Measurements from ENCODE around the gene MTCL1.
A peak's percentile ranks its signal among the peaks of the same experiment; 100 is the strongest.

Gene MTCL1

DNA sequence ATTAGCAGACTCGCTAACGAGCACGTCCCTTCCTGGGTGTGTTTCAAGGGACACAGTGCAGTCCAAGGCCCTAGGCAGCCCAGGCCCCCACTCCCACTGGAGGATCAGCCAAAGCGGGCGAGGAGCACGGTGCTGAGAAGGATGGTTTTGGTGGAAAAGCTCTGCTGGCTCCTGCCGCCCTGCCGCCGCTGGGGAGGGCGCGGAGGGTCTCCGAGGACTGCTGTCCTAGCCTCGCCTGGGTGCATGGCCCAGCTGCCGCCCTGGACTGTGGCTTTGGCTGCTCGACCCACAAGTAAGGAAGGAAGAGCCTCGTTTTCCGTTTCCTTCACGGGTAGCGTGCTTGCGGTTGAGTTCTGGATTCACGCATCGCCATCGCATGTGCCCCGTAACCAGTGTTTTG is 79.9 kb downstream of the MTCL1 start:
- Histone ChIP-seq H3K9ac (peak overlapping the region; percentile 99), H3K27ac (peak overlapping the region; percentile 99), H3K4me2 (peak overlapping the region; percentile 96), H3K36me3 (peaks cover 71% of the 10 kb centered on the region), H3K4me3 (peak overlapping the region; percentile 92), H3K27me3 (no peaks in the 10 kb centered on the region), H3K4me1 (peaks cover 41% of the 10 kb centered on the region), H3K9me3 (no peaks in the 10 kb centered on the region; the same call in 1 of the 2 replicates), H4K20me1 (peaks cover 41% of the 10 kb centered on the region; the same call in 1 of the 2 replicates)
- no peak for TF ChIP-seq Cebpa-rat (IDR thresholded peaks at IDR 0.05)

- TF ChIP-seq Cebpa-rat (IDR thresholded peaks at IDR 0.05), result no peak
- Histone ChIP-seq H3K27ac (peak overlapping the region; percentile 99), H3K9ac (peak overlapping the region; percentile 99), H3K4me3 (peak overlapping the region; percentile 92), H3K4me1 (peaks cover 41% of the 10 kb centered on the region), H3K9me3 (no peaks in the 10 kb centered on the region; the same call in 1 of the 2 replicates), H3K36me3 (peaks cover 78% of the 10 kb centered on the region), H3K27me3 (no peaks in the 10 kb centered on the region), H4K20me1 (peaks cover 48% of the 10 kb centered on the region; the same call in 1 of the 2 replicates), H3K4me2 (peak overlapping the region; percentile 96)
Observed at GRCh38 chr18:8785855-8786482, 80.6 kb downstream of the MTCL1 start.

DNA sequence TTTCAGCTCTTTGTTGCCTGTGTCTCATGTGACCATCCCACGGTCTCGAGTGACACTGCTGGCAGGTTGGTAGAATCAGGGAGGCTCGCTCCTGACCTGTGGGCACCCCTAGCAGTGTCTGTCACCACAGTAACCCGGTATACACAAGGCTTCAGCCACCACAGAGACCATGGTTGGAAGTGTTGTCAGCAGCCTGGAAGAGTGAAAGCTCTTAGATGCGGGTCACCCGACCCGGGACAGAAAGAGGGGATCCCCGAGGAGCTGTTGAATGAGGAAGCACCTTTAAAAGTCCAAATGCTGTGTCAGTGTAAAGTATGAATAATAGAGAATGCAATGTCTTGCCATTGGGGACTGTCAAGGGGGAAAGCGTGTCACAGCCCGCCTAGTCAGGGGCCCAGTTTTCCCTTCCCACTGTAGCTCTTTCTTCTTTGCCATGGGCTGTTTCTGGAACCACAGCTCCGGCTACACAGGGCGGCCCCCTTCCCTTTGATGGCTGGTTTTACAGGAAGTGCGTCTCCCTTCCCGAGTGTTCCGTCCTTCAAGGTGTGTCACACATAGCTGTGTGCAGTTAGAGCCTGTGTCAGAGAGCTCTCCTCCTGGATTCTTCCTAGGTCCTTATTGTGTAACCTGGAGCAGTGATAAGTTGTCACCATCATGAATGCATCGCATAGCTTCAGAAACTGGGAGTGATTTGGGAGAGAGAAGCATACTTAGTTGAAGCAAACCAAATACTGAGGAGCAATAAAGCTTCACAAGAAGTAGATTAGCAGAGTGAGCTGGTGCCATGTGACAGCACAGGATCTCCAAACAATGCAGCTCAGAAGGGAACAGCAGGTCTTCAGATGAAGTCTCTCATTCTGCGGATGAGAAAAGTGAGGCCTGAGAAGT is 81.4 kb downstream of the MTCL1 start:
- TF ChIP-seq Cebpa-rat (IDR thresholded peaks at IDR 0.05), result no peak
- Histone ChIP-seq H3K4me1 (peaks cover 41% of the 10 kb centered on the region), H3K4me3 (peak overlapping the region; percentile 92), H3K27me3 (no peaks in the 10 kb centered on the region), H3K9me3 (no peaks in the 10 kb centered on the region; the same call in 1 of the 2 replicates), H3K27ac (peak overlapping the region; percentile 99), H3K4me2 (peak overlapping the region; percentile 96), H3K9ac (peak overlapping the region; percentile 99), H4K20me1 (peaks cover 55% of the 10 kb centered on the region), H3K36me3 (peaks cover 86% of the 10 kb centered on the region)

DNA sequence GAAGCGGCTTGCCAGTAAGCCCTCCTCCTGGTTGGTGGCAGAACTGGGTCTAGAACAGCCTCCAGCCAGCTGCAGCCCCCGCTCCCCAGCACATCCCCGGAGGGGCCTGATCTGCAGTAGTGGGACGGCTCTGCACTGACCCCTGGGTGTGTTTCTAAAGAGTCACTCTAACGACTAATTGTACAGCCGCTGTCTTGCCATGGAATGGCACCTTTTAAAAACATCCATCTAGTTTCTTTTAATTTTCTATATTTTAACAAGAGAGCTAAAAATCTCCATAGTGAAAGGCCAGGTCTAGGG is 82.0 kb downstream of the MTCL1 start:
- Histone ChIP-seq H3K36me3 (peaks cover 92% of the 10 kb centered on the region), H4K20me1 (peaks cover 61% of the 10 kb centered on the region)

GRCh38 chr18:8787794-8788193 is 82.4 kb downstream of the MTCL1 start:
- H3K4me1 ChIP-seq, result peaks cover 50% of the 10 kb centered on the region
- no peak for TF ChIP-seq Cebpa-rat (IDR thresholded peaks at IDR 0.05)
- peak overlapping the region; percentile 99 for H3K9ac ChIP-seq
- H4K20me1 ChIP-seq, result peaks cover 66% of the 10 kb centered on the region
- peaks cover 96% of the 10 kb centered on the region for H3K36me3 ChIP-seq
- no peaks in the 10 kb centered on the region for H3K27me3 ChIP-seq
- peak overlapping the region; percentile 99 for H3K27ac ChIP-seq
- H3K9me3 ChIP-seq, result no peaks in the 10 kb centered on the region; the same call in 1 of the 2 replicates
- peak overlapping the region; percentile 92 for H3K4me3 ChIP-seq
- peak overlapping the region; percentile 96 for H3K4me2 ChIP-seq

More for the DNA sequence above, 82.0 kb downstream of the MTCL1 start:
- H3K9ac ChIP-seq, result peak overlapping the region; percentile 99
- H3K27me3 ChIP-seq, result no peaks in the 10 kb centered on the region
- peaks cover 45% of the 10 kb centered on the region for H3K4me1 ChIP-seq
- no peak for TF ChIP-seq Cebpa-rat (IDR thresholded peaks at IDR 0.05)
- peak overlapping the region; percentile 99 for H3K27ac ChIP-seq
- peak overlapping the region; percentile 92 for H3K4me3 ChIP-seq
- H3K4me2 ChIP-seq, result peak overlapping the region; percentile 96
- no peaks in the 10 kb centered on the region; the same call in 1 of the 2 replicates for H3K9me3 ChIP-seq

- H3K9ac ChIP-seq, result peak overlapping the region; percentile 99
Observed at GRCh38 chr18:8788503-8789429, 83.4 kb downstream of the MTCL1 start.

GRCh38 chr18:8791171-8791651 is 85.9 kb downstream of the MTCL1 start:
- no peaks in the 10 kb centered on the region for H3K27me3 ChIP-seq
- H3K4me3 ChIP-seq, result peak overlapping the region; percentile 92
- peak overlapping the region; percentile 99 for H3K9ac ChIP-seq
- TF ChIP-seq Cebpa-rat (IDR thresholded peaks at IDR 0.05), result no peak
- H3K27ac ChIP-seq, result peak overlapping the region; percentile 99
- peaks cover 84% of the 10 kb centered on the region for H3K4me1 ChIP-seq
- H3K4me2 ChIP-seq, result peak overlapping the region; percentile 96
- peaks cover 81% of the 10 kb centered on the region for H3K36me3 ChIP-seq
- peaks cover 99% of the 10 kb centered on the region for H4K20me1 ChIP-seq
- no peaks in the 10 kb centered on the region for H3K9me3 ChIP-seq

More at GRCh38 chr18:8788503-8789429, 83.4 kb downstream of the MTCL1 start:
- Histone ChIP-seq H3K27me3 (no peaks in the 10 kb centered on the region), H3K4me2 (peak overlapping the region; percentile 96), H4K20me1 (peaks cover 75% of the 10 kb centered on the region), H3K36me3 (peaks cover 97% of the 10 kb centered on the region), H3K27ac (peak overlapping the region; percentile 99), H3K4me3 (peak overlapping the region; percentile 92), H3K4me1 (peaks cover 59% of the 10 kb centered on the region), H3K9me3 (no peaks in the 10 kb centered on the region; the same call in 1 of the 2 replicates)
- TF ChIP-seq Cebpa-rat (IDR thresholded peaks at IDR 0.05), result no peak

DNA sequence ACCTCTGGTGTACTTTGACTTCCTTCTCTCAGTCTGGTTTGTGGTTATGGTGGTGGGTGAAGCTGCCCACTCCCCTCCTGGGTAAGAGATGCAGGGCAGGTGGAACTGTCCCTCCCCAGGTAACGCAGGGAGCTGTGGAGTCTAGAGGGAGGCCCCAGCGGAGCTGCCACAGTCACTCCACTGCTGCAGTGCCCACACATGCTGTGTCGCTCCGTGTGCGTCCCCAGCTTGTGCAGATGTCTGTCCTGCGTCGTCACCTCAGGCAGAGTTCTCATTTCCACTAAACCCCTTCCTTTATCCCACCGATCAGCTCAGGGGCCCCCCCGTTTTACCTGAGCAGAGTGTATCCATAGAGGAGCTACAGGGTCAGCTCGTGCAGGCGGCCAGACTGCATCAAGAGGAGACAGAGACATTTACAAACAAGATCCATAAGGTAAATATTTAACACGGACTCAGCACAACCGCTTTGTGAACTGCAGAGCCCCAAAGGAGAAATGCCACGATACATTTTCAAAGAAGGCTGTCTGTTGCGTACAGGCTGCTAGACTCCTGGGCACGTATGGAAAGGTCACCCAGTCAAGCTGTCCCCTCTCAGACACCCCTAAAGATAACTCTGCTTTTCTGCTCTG is 87.4 kb downstream of the MTCL1 start:
- no peaks in the 10 kb centered on the region for H3K27me3 ChIP-seq
- H3K27ac ChIP-seq, result peak overlapping the region; percentile 99
- TF ChIP-seq Cebpa-rat (IDR thresholded peaks at IDR 0.05), result no peak
- no peaks in the 10 kb centered on the region for H3K9me3 ChIP-seq
- peaks cover 100% of the 10 kb centered on the region for H3K4me1 ChIP-seq
- H3K4me3 ChIP-seq, result peak overlapping the region; percentile 92
- peak overlapping the region; percentile 96 for H3K4me2 ChIP-seq
- peaks cover 99% of the 10 kb centered on the region for H4K20me1 ChIP-seq
- peak overlapping the region; percentile 99 for H3K9ac ChIP-seq
- peaks cover 81% of the 10 kb centered on the region for H3K36me3 ChIP-seq
